IPS-15b (cell line): ENCODE results near the gene ACSL3.

Experiments used
- H3K27me3 ChIP-seq: one replicate; pipeline ENCODE4 v1.6.1; 2013; ENCODE audit warnings: low read length; ENCODE audit not compliant: control insufficient read depth, insufficient read depth
- H3K36me3 ChIP-seq: one replicate; pipeline ENCODE4 v1.6.1; 2013; ENCODE audit warnings: low read length; ENCODE audit not compliant: control insufficient read depth, insufficient read depth
- H3K4me1 ChIP-seq: one replicate; pipeline ENCODE4 v1.6.1; 2013; ENCODE audit warnings: mild to moderate bottlenecking, low read length; ENCODE audit not compliant: control insufficient read depth, insufficient read depth
- H3K4me3 ChIP-seq: one replicate; pipeline ENCODE4 v1.5.1; 2013; ENCODE audit warnings: low read depth, low read length
- H3K9ac ChIP-seq: one replicate; pipeline ENCODE4 v1.6.1; 2013; ENCODE audit warnings: low read depth, mild to moderate bottlenecking, low read length
- H3K9me3 ChIP-seq: one replicate; pipeline ENCODE4 v1.6.1; 2013; ENCODE audit warnings: mild to moderate bottlenecking, low read length; ENCODE audit not compliant: control insufficient read depth, insufficient read depth

ACSL3 gene

GRCh38 chr2:222875482-222875881 lies 14.6 kb downstream of the ACSL3 start:
- Histone ChIP-seq H3K4me3 (no peak overlapping the region), H3K27me3 (no peaks in the 10 kb centered on the region), H3K36me3 (no peaks in the 10 kb centered on the region), H3K4me1 (peaks cover 7% of the 10 kb centered on the region), H3K9ac (no peak overlapping the region), H3K9me3 (no peaks in the 10 kb centered on the region)

GRCh38 chr2:222876947-222877346 lies 16.1 kb downstream of the ACSL3 start:
- no peaks in the 10 kb centered on the region for H3K27me3 ChIP-seq
- H3K36me3 ChIP-seq: no peaks in the 10 kb centered on the region
- H3K4me1 ChIP-seq: peaks cover 2% of the 10 kb centered on the region
- no peak overlapping the region for H3K4me3 ChIP-seq
- no peak overlapping the region for H3K9ac ChIP-seq
- H3K9me3 ChIP-seq: no peaks in the 10 kb centered on the region

GRCh38 chr2:222877556-222878300 lies 16.9 kb downstream of the ACSL3 start:
- Histone ChIP-seq H3K4me3 (no peak overlapping the region), H3K4me1 (peaks cover 2% of the 10 kb centered on the region), H3K9ac (no peak overlapping the region), H3K9me3 (no peaks in the 10 kb centered on the region), H3K27me3 (no peaks in the 10 kb centered on the region), H3K36me3 (no peaks in the 10 kb centered on the region)

GRCh38 chr2:222878301-222878876 lies 17.6 kb downstream of the ACSL3 start:
- H3K9ac ChIP-seq: no peak overlapping the region
- no peak overlapping the region for H3K4me3 ChIP-seq
- H3K27me3 ChIP-seq: no peaks in the 10 kb centered on the region
- peaks cover 2% of the 10 kb centered on the region for H3K4me1 ChIP-seq
- no peaks in the 10 kb centered on the region for H3K9me3 ChIP-seq
- H3K36me3 ChIP-seq: no peaks in the 10 kb centered on the region

GRCh38 chr2:222878877-222879603 lies 18.2 kb downstream of the ACSL3 start:
- H3K4me1 ChIP-seq: peaks cover 2% of the 10 kb centered on the region
- no peak overlapping the region for H3K4me3 ChIP-seq
- H3K9me3 ChIP-seq: no peaks in the 10 kb centered on the region
- H3K27me3 ChIP-seq: no peaks in the 10 kb centered on the region
- H3K9ac ChIP-seq: no peak overlapping the region
- H3K36me3 ChIP-seq: no peaks in the 10 kb centered on the region

GRCh38 chr2:222879604-222879933 lies 18.7 kb downstream of the ACSL3 start:
- H3K36me3 ChIP-seq: no peaks in the 10 kb centered on the region

GRCh38 chr2:222882484-222882928 lies 21.7 kb downstream of the ACSL3 start:
- Histone ChIP-seq H3K4me3 (no peak overlapping the region), H3K27me3 (no peaks in the 10 kb centered on the region), H3K9me3 (no peaks in the 10 kb centered on the region), H3K4me1 (peaks cover 7% of the 10 kb centered on the region), H3K36me3 (no peaks in the 10 kb centered on the region), H3K9ac (no peak overlapping the region)

More at GRCh38 chr2:222879604-222879933, 18.7 kb downstream of the ACSL3 start:
- Histone ChIP-seq H3K9me3 (no peaks in the 10 kb centered on the region), H3K4me1 (peaks cover 7% of the 10 kb centered on the region), H3K9ac (no peak overlapping the region), H3K4me3 (no peak overlapping the region), H3K27me3 (no peaks in the 10 kb centered on the region)

GRCh38 chr2:222883420-222883819 lies 22.6 kb downstream of the ACSL3 start:
- H3K9ac ChIP-seq: no peak overlapping the region
- no peaks in the 10 kb centered on the region for H3K36me3 ChIP-seq
- peaks cover 5% of the 10 kb centered on the region for H3K4me1 ChIP-seq
- H3K27me3 ChIP-seq: no peaks in the 10 kb centered on the region
- no peaks in the 10 kb centered on the region for H3K9me3 ChIP-seq
- H3K4me3 ChIP-seq: no peak overlapping the region

GRCh38 chr2:222884114-222884771 lies 23.4 kb downstream of the ACSL3 start:
- Histone ChIP-seq H3K9ac (no peak overlapping the region), H3K4me3 (no peak overlapping the region), H3K27me3 (no peaks in the 10 kb centered on the region), H3K36me3 (no peaks in the 10 kb centered on the region), H3K9me3 (no peaks in the 10 kb centered on the region), H3K4me1 (peaks cover 5% of the 10 kb centered on the region)

GRCh38 chr2:222884805-222885424 lies 24.1 kb downstream of the ACSL3 start:
- Histone ChIP-seq H3K4me1 (peaks cover 5% of the 10 kb centered on the region), H3K9me3 (no peaks in the 10 kb centered on the region), H3K4me3 (no peak overlapping the region), H3K9ac (no peak overlapping the region), H3K36me3 (no peaks in the 10 kb centered on the region), H3K27me3 (no peaks in the 10 kb centered on the region)

GRCh38 chr2:222887124-222887523 lies 26.3 kb downstream of the ACSL3 start:
- no peak overlapping the region for H3K9ac ChIP-seq
- H3K36me3 ChIP-seq: no peaks in the 10 kb centered on the region
- no peak overlapping the region for H3K4me3 ChIP-seq
- peaks cover 5% of the 10 kb centered on the region for H3K4me1 ChIP-seq
- H3K9me3 ChIP-seq: no peaks in the 10 kb centered on the region
- no peaks in the 10 kb centered on the region for H3K27me3 ChIP-seq
